GM18507 (cell line): Measurements from ENCODE around the gene C8B.

Source experiments
- DNase-seq: peaks from one replicate; pipeline ENCODE4 v3.0.0; 2011; ENCODE audit warnings: low read depth; ENCODE audit not compliant: insufficient read length; ENCODE audit errors: extremely low spot score
- FAIRE-seq: peaks from 2 replicates; lab custom pipeline; 2011; peaks lifted over from hg19 to GRCh38; lab: Jason Lieb, UNC

Gene C8B

DNA sequence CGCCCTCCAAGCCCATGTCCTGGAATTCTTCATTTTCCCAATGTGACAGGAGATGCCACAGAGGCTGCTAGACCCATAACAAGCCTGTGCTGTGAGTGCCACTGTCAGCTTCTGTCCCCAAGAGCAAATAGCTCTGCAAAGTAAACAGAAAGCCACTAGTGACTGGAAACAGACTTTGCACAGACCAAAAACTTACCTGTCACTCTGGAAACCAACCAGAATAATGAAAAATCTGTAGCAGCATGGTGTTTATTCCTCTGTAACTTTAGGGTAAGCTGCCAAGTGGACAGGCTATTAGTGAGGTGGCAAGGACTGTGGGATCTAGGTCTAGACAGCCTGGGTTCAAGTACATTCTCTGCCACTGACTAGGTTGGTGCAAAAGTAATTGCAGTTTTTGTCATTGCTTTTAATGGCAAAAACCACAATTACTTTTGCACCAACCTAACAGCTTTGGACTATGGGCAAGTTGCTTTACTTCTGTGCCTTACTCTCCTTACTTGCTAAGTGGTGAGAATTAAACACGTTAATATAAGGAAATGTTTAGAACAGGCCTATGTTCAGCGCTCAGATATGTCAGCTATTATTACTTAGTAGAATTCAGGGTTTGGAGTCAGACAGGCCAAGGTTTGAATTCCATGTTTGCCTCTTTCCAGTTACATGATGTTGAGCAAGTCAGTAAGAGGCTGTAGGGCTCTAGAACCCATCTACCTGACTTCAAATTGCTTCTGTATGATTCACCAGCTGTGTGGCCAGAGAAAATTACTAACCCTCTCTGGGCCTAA lies at the start of gene C8B:
Gene C8B, minus strand, starts transcription at position 100 of the 782 bp plus-strand sequence. Its CDS starts 67 bp downstream, at position 33.
- FAIRE-seq (no peak), DNase-seq (no peak)

DNA sequence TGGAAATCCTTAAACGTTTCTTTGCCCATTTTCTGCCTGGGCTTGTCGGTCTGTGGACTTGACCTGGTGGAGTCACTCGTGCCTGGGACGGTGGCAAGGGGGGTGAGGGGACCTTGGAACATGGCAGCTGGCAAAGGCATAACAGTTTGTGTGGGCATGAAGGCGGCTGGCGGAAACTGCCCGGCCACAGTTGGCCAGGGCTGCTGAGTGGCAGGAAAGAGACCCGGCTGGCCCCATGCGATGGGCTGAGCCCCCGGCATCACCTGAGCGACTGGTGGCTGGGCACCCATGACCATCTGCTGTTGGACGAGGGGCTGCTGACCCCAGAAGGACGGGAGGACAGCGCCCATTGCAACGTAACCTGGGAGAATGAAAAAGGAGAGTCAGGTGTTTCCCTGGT lies 49.3 kb upstream of the C8B start:
- no peak for DNase-seq

DNA sequence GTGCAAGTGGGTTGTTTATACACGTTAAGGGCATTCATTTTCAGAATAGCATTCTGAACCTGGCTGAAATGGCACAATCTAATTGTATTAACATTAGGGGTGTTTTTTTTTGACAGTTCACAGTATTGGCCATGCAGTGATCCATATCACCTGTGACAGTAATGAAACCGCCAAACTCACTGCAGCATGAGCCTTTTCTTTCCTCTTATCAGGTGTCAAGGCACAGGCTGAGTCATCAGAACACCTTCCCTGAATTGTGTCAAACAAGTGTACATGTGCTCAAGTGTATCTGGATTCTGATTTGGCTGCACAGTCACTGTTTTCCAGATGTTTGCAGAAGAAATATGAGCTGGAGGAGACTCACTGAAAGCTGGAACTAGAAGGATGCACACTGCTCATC lies 47.7 kb upstream of the C8B start:
- no peak for FAIRE-seq

More for the DNA sequence above, 49.3 kb upstream of the C8B start:
- no peak for FAIRE-seq

DNA sequence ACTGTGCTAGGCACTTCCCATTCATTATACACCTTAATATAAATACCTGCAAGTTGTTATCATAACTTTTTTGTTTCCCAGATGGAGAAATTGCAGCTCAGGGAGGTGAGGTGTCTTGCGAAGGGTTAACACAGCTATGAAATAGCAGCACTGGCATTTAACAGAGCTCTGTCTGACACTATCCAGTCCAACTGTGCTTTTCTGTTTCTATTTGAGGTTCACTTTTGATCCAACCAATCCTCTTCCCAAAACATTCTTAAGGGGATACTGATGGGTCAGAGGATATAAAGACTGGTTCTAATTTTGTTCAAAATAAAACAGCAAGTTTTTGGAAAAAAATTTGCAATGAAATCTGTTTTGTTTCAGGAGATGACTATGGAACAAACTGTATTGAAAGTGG lies 46.5 kb upstream of the C8B start:
- no peak for DNase-seq
- FAIRE-seq, result no peak

More for the DNA sequence above, 47.7 kb upstream of the C8B start:
- no peak for DNase-seq

DNA sequence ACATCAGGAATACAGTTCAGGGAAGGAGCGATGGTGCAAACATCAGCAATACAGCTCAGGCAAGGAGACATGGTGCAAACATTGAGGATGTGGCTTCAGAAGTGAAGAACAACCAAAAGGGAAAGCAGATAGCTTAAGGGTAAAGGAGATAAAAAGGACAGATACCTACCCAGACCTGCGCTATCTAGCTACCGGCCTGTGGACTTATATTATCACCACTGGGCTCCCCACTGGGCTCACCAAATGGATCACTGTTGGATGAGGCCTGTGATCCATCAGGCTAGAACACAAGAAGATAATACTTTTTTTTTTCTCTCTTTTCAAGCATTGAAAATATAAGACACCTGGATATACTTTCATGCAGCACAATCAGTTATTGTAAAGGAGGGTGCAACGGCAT lies 44.7 kb upstream of the C8B start:
- FAIRE-seq, result no peak
- DNase-seq, result no peak

DNA sequence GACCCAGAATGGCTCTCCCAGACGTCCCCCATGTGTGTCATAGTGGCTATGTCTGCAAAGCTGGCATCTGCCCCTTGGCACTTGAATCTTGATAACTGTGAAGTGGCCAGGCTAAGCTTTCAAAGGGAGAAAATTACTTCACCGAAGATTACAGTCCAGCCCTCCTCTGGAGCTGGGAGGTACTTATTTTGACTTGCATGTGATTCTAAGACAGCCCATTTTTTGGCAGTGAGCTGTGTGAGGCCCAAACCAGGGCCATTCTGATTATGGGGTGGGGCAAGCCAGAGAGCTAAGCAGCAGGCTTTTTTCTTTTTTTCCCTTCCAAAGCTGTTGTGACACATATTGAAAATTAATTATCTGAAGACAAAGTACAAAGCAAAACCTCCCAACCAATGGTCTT lies 42.1 kb upstream of the C8B start:
- DNase-seq (no peak), FAIRE-seq (no peak)

DNA sequence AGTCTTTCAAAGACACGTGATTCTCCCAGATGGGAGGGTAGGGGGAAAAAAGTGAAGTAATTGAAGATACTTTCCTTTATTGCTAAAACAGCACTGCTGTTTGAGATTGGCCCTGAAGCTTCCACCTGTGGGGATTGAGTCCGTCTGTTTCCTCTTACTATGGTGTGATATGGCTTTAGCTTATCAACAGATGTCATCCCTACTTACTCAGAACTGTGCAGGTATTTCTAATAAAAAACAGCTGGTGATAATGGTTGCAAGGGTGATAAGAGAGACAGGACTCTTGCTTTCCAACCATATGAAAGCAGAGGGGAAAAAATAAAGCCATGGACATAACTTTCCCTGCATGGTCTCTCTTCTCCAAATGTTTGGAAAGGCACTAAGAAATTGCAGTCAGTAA lies 41.7 kb upstream of the C8B start:
- DNase-seq, result no peak
- no peak for FAIRE-seq

DNA sequence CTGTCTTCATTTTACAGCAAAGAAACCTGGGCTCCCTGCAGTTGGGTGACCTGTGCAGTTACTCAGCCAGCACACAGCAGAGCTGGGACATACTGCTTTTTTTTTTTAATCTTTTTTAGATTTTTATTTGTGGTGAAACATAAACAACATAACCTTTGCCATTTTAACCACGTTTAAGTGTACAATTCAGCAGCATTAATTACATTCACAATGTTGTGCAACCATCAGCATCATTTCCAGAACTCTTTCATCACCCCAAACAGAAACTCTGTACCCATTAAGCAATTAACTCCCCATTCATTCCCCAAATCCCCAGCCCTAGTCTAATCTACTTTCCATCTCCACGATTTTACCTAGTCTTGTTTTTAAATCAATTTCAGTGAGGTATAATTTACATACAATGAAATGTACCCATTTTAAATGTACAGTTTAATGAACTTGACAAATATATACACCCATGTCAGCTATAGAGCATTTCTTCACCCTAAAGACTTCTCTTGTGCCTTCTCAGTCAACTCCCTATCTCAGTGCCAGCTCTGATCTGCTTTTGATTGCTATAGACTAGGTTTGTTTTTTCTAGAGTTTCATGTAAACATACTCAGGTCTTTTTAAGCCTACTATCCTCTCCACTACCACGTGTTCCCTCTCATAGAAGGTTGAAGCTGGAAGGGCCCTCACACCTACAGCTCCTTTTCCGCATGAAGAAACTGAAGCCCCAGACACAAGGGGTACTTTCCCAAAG lies 37.8 kb upstream of the C8B start:
- FAIRE-seq, result no peak
- DNase-seq, result no peak

DNA sequence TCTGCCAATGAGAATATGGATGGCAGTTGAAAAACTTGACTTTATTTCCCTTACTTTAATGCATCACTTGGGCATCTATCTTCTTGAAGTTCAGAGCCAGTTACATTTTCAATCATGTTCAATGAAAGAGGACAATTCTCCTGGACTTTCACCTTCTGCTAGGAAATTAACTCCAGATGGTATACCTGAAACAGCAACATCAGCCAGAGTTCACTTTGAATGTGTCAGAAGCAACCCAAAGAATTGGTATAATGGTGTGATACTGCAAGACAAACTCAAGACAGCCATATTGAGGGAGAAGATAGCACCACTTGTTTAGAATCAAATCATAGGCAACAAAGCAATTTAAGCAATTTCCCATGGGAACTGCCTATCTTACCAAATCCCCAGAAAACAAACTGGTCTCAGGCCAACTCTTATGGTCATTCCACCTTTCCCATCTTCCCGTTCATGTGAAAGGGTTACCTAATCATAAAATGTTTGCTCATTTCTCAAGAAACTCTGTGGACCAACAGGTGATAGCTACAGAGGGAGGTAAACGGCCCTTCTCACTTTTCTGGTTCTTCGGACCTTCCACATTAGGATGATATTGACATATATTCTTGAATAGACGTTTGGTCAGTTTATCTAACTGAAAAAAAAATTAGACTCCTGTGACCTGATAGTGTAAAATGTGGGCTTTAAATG lies 29.7 kb upstream of the C8B start:
- FAIRE-seq (no peak), DNase-seq (no peak)

DNA sequence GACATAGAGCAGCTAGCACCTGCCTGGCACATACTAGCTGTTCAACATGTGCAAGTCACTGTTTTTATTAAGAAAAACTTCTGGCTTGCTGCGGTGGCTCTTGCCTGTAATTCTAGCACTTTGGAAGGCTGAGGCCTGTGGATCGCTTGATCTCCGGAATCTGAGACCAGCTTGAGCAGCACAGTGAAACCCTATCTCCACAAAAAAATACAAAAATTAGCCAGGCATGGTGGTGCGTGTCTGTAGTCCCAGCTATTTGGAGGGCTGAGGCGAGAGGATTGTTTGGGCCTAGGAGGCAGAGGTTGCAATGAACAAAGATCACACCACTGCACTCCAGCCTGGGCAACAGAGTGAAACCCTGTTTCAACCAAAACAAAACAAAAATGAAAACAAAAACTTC lies 27.7 kb upstream of the C8B start:
- DNase-seq, result no peak
- FAIRE-seq, result no peak

DNA sequence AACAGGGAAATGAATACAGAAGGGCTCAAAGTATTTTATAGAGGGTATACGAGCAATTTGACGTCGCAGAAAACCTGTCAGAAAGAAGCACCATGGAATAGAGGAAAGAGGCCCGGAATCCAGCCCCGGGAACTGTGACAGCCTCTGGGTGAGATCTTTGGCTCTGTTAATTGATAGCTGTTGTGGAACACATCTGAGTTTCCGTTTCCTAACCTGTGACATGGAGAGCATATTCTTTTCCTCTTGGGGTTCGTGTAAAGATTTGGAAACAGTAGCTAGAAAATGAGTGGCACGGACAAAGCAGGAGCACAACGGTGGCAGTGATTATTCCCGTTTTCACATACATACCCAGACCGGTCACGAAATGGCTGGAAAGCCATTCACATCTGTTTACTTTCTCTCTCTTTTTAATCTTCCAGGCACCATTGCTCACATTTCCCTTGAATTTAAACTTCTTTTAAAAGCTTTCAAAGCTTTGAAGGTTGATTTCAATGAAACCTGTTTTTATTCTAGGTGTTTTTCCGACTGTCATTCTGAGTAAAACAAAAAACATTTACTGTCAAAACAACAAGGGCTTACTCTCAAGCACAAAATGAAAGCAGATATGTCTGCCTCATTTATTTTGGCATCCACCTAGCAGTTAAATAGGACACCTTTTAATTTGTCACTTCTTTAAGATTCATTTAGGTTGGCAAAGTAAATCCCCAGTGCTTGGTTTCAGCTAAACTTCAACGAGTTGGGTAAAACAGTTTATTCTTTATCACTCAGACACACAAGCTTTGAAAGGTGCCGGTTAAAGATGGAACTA lies 26.7 kb upstream of the C8B start:
- FAIRE-seq (no peak), DNase-seq (no peak)

DNA sequence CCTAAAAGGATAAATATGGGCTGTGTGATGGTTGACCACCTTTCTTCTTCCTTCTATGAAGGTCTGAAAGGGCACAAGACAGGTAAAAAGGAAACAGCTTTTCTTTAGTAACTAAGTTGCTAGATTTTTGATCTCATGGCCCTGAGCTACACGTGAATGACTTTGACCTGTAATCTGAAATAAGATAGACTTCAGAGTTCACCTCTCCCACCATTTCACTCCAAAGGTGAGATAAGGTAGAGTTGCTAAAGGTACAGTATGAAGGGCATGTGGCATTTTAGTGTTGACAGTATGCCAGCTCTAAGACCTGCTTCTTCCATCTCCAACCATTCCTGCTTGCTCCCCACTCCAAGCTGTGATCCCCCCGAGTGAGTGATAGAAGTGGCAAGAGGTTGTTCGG lies 25.8 kb upstream of the C8B start:
- no peak for DNase-seq
- FAIRE-seq, result no peak

DNA sequence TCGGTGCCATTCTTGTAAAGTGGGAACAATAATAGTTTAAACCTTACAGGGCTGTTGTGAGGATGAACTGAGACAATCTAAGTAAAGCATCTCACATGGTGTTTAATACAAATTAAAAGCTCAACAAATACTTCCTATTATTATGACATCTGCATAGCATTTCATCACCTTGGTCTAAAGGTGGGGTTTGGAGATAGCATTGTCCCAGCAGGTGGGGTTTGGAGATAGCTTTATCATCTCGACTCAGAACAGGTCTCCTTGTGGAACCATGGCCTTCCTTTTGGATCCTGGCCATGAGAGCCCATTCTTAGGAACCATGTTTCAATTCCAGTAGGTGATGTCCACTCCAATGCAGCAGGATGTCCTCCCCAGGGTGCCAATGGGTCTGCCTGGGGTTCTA lies 20.6 kb upstream of the C8B start:
- DNase-seq (no peak), FAIRE-seq (no peak)

DNA sequence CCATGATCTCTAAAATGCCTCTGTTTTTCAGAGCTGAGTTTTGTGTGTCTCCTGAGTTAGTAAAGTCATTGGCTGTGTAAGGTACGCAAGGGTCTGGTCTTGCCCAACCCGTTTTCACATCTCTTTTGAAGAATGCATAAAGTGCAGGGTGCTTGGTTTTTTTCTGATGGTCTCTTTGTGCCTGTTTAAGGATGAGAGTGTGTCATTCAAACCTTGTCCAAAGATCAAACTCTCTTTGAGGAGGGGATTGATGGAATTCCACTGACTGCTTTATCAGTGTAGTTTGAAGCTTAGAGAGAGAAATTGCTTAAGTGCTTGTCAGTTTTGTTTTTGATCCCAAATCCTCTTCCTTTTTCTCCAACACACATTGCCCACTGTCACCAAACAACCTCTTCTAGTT lies 20.0 kb upstream of the C8B start:
- FAIRE-seq, result no peak
- DNase-seq, result no peak

DNA sequence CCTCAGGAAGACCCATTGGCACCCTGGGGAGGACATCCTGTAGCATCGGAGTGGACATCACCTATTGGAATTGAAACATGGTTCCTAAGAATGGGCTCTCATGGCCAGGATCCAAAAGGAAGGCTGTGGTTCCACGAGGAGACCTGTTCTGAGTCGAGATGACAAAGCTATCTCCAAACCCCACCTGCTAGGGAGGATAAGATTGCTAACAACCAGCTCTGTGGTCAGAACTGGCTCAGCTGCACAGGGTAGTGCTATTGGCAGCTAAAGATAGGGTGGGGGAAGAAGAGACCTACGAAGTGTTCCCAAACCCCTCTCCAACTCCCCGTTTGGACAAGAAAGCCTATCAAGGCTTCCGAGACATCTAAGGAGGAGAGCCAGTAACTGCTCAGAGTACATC lies 17.7 kb upstream of the C8B start:
- no peak for FAIRE-seq

DNA sequence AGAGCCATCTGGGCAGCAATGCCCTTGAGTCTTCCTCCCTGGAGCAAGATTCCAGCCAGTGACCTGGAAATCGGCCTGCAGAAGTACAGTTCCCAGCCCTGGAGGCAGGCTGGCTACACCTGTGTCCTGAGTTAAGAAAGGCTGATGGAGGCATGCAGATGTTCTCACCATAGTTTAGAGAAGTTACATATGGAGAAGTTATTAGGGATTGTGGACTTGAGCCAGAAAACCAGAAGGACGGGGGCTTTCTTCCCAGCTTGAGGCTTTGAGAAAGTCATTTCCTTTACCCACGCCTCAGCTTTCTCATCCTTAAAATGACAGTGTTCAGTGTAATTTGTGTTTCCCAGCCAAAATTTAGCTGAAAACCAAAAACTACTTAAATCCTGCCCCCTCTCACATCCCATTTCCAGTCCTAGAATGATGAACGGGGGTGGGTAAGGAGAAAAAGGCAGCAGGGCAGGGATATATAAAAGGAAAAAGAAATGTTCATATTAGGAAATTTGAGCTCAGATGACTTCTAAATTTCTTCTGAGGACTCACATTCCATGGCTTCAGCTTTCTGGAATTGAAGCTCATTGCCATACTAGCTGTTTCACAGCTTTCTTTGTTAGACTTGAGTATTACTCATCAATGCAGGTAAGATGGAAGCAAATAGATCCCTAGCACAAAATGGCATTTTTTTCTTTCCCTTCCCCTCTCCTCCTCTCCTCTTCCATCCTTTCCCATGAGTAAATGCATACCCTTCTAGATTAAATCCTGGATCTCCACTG lies 14.4 kb upstream of the C8B start:
- FAIRE-seq (no peak), DNase-seq (no peak)

More for the DNA sequence above, 17.7 kb upstream of the C8B start:
- DNase-seq, result no peak

DNA sequence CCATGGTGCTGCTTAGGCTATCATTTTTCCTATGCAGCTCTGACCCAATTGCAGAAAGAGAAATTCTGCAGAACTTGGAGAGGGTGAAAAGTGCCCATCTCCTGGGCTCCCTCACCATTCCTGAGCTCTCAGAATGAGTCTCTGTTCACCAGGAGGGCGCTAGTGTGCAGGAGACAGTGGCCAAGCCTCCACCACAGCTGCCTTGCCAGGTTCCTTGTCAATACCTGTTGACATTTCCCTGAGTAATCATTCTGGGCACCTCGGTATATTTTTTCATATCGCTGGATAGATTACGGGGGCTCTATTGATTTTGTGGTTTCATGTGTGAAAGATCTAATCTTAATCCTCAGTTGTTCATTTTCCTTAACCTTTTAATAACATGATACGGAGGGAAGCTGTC lies 13.0 kb upstream of the C8B start:
- FAIRE-seq (no peak), DNase-seq (no peak)

DNA sequence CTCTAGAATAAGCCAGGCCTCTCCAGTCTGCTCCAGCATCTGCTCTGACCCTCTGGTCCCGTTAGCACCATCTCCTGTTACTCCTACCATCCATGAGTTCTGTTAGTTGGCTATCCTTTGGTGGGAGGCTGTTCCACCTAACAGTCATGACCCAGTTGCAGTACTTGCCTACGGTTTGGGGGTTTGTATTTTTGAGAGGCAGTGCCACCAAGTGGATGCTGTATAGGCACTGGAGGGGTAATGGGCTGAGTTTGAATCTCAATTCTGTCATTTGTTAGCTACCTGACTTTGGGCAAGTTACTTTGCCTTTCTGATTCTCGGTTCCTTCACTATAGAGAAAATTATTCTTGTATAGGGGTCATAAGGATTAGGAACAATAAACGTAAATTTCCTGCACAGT lies 12.1 kb upstream of the C8B start:
- no peak for FAIRE-seq

DNA sequence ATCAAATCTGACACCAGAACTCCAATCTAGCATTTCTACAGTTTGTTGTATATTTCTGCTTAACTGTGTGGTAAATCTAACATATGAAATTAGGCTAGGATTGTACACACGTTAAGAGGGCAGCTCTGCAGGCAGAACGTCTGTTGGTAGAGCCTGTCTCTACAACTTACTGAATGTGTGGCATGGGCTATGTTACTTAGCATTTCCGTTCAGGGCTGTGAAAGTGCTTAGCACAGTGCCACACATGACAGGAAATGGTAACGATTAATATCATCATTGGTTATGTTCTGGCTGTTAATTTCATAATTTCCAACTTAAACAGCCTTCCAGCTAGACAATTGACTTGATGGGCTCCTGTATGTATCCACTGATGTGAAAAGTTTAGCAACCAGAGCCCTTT lies 9.6 kb upstream of the C8B start:
- DNase-seq, result no peak
- FAIRE-seq, result no peak

More for the DNA sequence above, 12.1 kb upstream of the C8B start:
- DNase-seq, result no peak
